Type B pancreatic cell (in vitro differentiated cells): ENCODE data around the gene MMP28. TPM values are rescaled to one million over a fixed set of nuclear protein-coding genes. Genes with fewer than 3 reads are reported as not detected.

Source experiments
- DNase-seq: peaks from one replicate; pipeline ENCODE4 v3.0.0; 2021; ENCODE audit warnings: mixed read lengths; ENCODE audit not compliant: unreplicated experiment; ENCODE audit errors: extremely low spot score
- H3K27ac Mint-ChIP-seq: 2 replicates; pipeline ENCODE4 v1.8.0; 2021; ENCODE audit warnings: mild to moderate bottlenecking, mixed read lengths
- H3K27me3 Mint-ChIP-seq: 2 replicates; pipeline ENCODE4 v1.8.0; 2021; ENCODE audit warnings: mixed read lengths
- H3K36me3 Mint-ChIP-seq: 2 replicates; pipeline ENCODE4 v1.8.0; 2021; ENCODE audit warnings: mixed read lengths
- H3K4me1 Mint-ChIP-seq: one replicate; pipeline ENCODE4 v1.8.0; 2021; ENCODE audit warnings: mixed read lengths; ENCODE audit not compliant: unreplicated experiment
- H3K4me3 Mint-ChIP-seq: 2 replicates; pipeline ENCODE4 v1.8.0; 2021; ENCODE audit warnings: mild to moderate bottlenecking, mixed read lengths
- H3K9me3 Mint-ChIP-seq: 2 replicates; pipeline ENCODE4 v1.8.0; 2021; ENCODE audit warnings: mixed read lengths
- CTCF ChIP-seq: fragments of 200-600 bp; sonication (generic); conservative IDR thresholded peaks from 2 replicates; pipeline ENCODE4 v1.5.0; 2021; ENCODE audit warnings: antibody characterized with exemption, mild to moderate bottlenecking
- total RNA-seq: library from RNA; stranded (reverse); gene quantifications from 2 replicates; pipeline ENCODE4 v1.2.1, GENCODE V29; 2021; ENCODE audit warnings: low replicate concordance

Gene MMP28
- total RNA-seq, 1 donor from 2014 or later: 0.97 TPM

GRCh38 chr17:35750526-35751395 lies 44.7 kb downstream of the MMP28 start:
- Mint-ChIP-seq H3K27me3 (peaks cover 44% of the 10 kb centered on the region), H3K4me3 (peak overlapping the region; percentile 47)

GRCh38 chr17:35749560-35750412 lies 45.7 kb downstream of the MMP28 start:
- DNase-seq: no peak
- H3K9me3 Mint-ChIP-seq: no peaks in the 10 kb centered on the region
- no peak overlapping the region for H3K27ac Mint-ChIP-seq
- H3K4me1 Mint-ChIP-seq: peaks cover 4% of the 10 kb centered on the region
- H3K4me3 Mint-ChIP-seq: peak overlapping the region; percentile 58
- peaks cover 44% of the 10 kb centered on the region for H3K27me3 Mint-ChIP-seq
- TF ChIP-seq CTCF: no peak
- H3K36me3 Mint-ChIP-seq: no peaks in the 10 kb centered on the region

More at GRCh38 chr17:35750526-35751395, 44.7 kb downstream of the MMP28 start:
- TF ChIP-seq CTCF: no peak
- Mint-ChIP-seq H3K9me3 (no peaks in the 10 kb centered on the region), H3K36me3 (no peaks in the 10 kb centered on the region), H3K4me1 (peaks cover 4% of the 10 kb centered on the region), H3K27ac (no peak overlapping the region)
- DNase-seq: no peak

GRCh38 chr17:35748979-35749378 lies 46.5 kb downstream of the MMP28 start:
- Mint-ChIP-seq H3K4me1 (peaks cover 4% of the 10 kb centered on the region), H3K27ac (no peak overlapping the region), H3K36me3 (no peaks in the 10 kb centered on the region), H3K27me3 (peaks cover 44% of the 10 kb centered on the region), H3K4me3 (no peak overlapping the region), H3K9me3 (no peaks in the 10 kb centered on the region)
- no peak for DNase-seq
- no peak for TF ChIP-seq CTCF

- Mint-ChIP-seq H3K27ac (no peak overlapping the region), H3K27me3 (peaks cover 43% of the 10 kb centered on the region), H3K4me3 (no peak overlapping the region), H3K9me3 (no peaks in the 10 kb centered on the region), H3K4me1 (peaks cover 4% of the 10 kb centered on the region), H3K36me3 (no peaks in the 10 kb centered on the region)
- no peak for DNase-seq
- TF ChIP-seq CTCF: no peak
Measured at GRCh38 chr17:35748341-35748841, 47.0 kb downstream of the MMP28 start.

- no peaks in the 10 kb centered on the region for H3K36me3 Mint-ChIP-seq
Measured at GRCh38 chr17:35747540-35748017, 47.9 kb downstream of the MMP28 start.

More at GRCh38 chr17:35747540-35748017, 47.9 kb downstream of the MMP28 start:
- Mint-ChIP-seq H3K4me1 (peaks cover 4% of the 10 kb centered on the region), H3K27ac (no peak overlapping the region), H3K4me3 (no peak overlapping the region), H3K27me3 (peaks cover 39% of the 10 kb centered on the region), H3K9me3 (no peaks in the 10 kb centered on the region)
- TF ChIP-seq CTCF: peak; percentile 94
- no peak for DNase-seq
